Neural cell (in vitro differentiated cells): ENCODE results near the gene PKP3.

Source experiments
- CTCF ChIP-seq: fragments of 450-650 bp; IDR thresholded peaks from 2 replicates; pipeline ENCODE4 v1.5.1; 2014; ENCODE audit warnings: antibody characterized with exemption, mild to moderate bottlenecking, moderate library complexity; ENCODE audit not compliant: poor library complexity, severe bottlenecking
- EP300 ChIP-seq: fragments of 450-650 bp; conservative IDR thresholded peaks from 2 replicates; pipeline ENCODE4 v1.6.1; 2014; ENCODE audit warnings: antibody characterized with exemption, mild to moderate bottlenecking, moderate library complexity; ENCODE audit not compliant: poor library complexity, severe bottlenecking
- EZH2 ChIP-seq: fragments of 200-600, 300-800 bp; shearing (Covaris generic), sonication (generic); IDR thresholded peaks from 2 replicates; pipeline ENCODE4 v1.6.1; 2014; ENCODE audit warnings: antibody characterized with exemption, low read length, borderline replicate concordance, mild to moderate bottlenecking; ENCODE audit not compliant: insufficient read depth, poor library complexity, severe bottlenecking
- MXI1 ChIP-seq: fragments of 450-650 bp; conservative IDR thresholded peaks from 2 replicates; pipeline ENCODE4 v1.6.1; 2014; ENCODE audit warnings: antibody characterized with exemption, mild to moderate bottlenecking; ENCODE audit not compliant: poor library complexity, severe bottlenecking
- POLR2AphosphoS5 ChIP-seq: IDR thresholded peaks from 2 replicates; pipeline ENCODE4 v1.6.1; 2012
- RAD21 ChIP-seq: fragments of 450-650 bp; conservative IDR thresholded peaks from 2 replicates; pipeline ENCODE4 v1.6.1; 2014; ENCODE audit warnings: antibody characterized with exemption, mild to moderate bottlenecking, moderate library complexity
- REST ChIP-seq: IDR thresholded peaks from 2 replicates; pipeline ENCODE4 v1.6.1; 2012; ENCODE audit warnings: borderline replicate concordance

- no peak for TF ChIP-seq MXI1
- no peak for TF ChIP-seq CTCF
- no peak for TF ChIP-seq EZH2
- no peak for TF ChIP-seq POLR2AphosphoS5
- TF ChIP-seq REST = no peak
- no peak for TF ChIP-seq RAD21
- TF ChIP-seq EP300 = no peak
These were observed 59.0 kb downstream of the PKP3 start for GRCh38 chr11:452916-453527.
